Activated naive CD8-positive, alpha-beta T cell (primary cell): ENCODE results near the gene CLDN5.
"Not testable (repeated sequence)": the region's sequence is repeated elsewhere in the genome, so short reads cannot be mapped to it uniquely, and the experiment has no call there.

Source experiments
- H3K27ac Mint-ChIP-seq: one replicate; pipeline ENCODE4 v1.8.0; 2021; ENCODE audit warnings: mixed read lengths
- H3K27me3 Mint-ChIP-seq: one replicate; pipeline ENCODE4 v1.8.0; 2021; ENCODE audit warnings: mixed read lengths
- H3K36me3 Mint-ChIP-seq: one replicate; pipeline ENCODE4 v1.8.0; 2021; ENCODE audit warnings: mixed read lengths
- H3K4me1 Mint-ChIP-seq: one replicate; pipeline ENCODE4 v1.8.0; 2021; ENCODE audit warnings: low read depth, mixed read lengths
- H3K4me3 Mint-ChIP-seq: one replicate; pipeline ENCODE4 v1.8.0; 2021; ENCODE audit warnings: mild to moderate bottlenecking, mixed read lengths
- H3K9me3 Mint-ChIP-seq: one replicate; pipeline ENCODE4 v1.8.0; 2021; ENCODE audit warnings: low read depth, mixed read lengths

The CLDN5 gene

DNA sequence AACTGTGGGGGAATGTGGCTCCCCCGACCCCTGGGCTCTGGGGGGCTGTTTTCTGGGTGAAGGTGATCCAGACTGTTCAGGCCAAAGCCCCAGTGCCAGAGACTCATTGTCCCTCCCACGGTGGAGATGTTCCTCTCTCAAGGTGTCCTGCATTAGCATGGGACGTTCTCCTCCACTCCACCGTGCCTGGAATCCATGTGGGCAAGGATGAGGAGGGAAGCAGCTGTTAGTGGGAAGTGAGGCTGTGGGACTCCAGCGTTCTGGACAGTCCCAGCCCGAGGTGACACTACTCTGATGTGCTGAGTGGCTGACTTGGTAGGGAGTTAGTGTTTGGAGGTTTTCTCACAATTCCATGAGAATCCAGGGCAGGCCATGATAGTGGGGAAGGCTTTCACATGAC is 31.4 kb upstream of the CLDN5 start:
- Mint-ChIP-seq H3K36me3 (peaks cover 3% of the 10 kb centered on the region), H3K4me1 (no peaks in the 10 kb centered on the region), H3K4me3 (no peak overlapping the region), H3K27ac (no peak overlapping the region), H3K9me3 (no peaks in the 10 kb centered on the region), H3K27me3 (no peaks in the 10 kb centered on the region)

GRCh38 chr22:19554834-19555404 is 30.7 kb upstream of the CLDN5 start:
- Mint-ChIP-seq H3K27me3 (no peaks in the 10 kb centered on the region), H3K4me1 (no peaks in the 10 kb centered on the region), H3K27ac (no peak overlapping the region), H3K36me3 (peaks cover 3% of the 10 kb centered on the region), H3K9me3 (no peaks in the 10 kb centered on the region), H3K4me3 (no peak overlapping the region)

DNA sequence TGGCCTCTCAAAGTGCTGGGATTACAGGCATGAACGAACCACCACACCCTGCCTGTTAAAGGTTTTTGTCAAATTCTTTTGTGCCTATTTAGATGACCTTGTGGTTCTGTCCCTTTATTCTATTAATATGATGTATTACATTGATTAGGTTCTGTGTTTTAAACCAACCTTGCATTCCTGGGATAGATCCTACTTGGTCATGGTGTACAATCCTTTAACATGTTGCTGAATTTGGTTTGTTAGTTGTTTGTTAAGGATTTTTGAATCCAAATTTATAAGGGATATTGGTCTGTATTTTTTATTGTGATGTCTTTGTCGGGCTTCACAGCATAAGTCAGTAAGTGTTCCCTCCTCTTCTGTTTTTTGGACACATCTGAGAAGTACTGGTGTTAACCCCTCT is 29.0 kb upstream of the CLDN5 start:
- no peaks in the 10 kb centered on the region for H3K27me3 Mint-ChIP-seq
- no peaks in the 10 kb centered on the region for H3K9me3 Mint-ChIP-seq
- H3K4me1 Mint-ChIP-seq, result no peaks in the 10 kb centered on the region
- H3K36me3 Mint-ChIP-seq, result peaks cover 3% of the 10 kb centered on the region
- H3K27ac Mint-ChIP-seq, result no peak overlapping the region
- H3K4me3 Mint-ChIP-seq, result no peak overlapping the region

DNA sequence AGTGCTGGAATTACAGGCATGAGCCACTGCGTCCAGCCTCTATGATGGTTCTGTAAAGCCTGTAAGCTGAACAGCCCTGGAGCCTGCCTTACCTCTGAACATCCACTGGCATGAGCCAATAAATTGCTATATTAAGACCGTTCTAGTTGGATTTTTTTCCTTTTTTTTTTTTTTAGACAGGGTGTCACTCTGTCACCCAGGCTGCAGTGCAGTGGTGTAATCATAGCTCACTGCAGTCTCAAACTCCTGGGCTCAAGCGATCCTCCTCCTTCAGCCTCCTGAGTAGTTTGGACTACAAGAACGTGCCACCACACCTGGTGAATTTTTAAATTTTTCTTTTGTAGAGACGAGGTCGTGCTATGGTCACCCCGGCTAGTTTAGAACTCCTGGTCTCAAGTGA is 26.2 kb upstream of the CLDN5 start:
- Mint-ChIP-seq H3K36me3 (peaks cover 3% of the 10 kb centered on the region), H3K4me1 (no peaks in the 10 kb centered on the region), H3K27ac (no peak overlapping the region), H3K4me3 (no peak overlapping the region), H3K27me3 (no peaks in the 10 kb centered on the region), H3K9me3 (no peaks in the 10 kb centered on the region)

- Mint-ChIP-seq H3K36me3 (peaks cover 3% of the 10 kb centered on the region), H3K9me3 (no peaks in the 10 kb centered on the region), H3K4me1 (no peaks in the 10 kb centered on the region), H3K4me3 (no peak overlapping the region), H3K27me3 (no peaks in the 10 kb centered on the region), H3K27ac (no peak overlapping the region)
Measured at GRCh38 chr22:19549428-19549827, 25.2 kb upstream of the CLDN5 start.

DNA sequence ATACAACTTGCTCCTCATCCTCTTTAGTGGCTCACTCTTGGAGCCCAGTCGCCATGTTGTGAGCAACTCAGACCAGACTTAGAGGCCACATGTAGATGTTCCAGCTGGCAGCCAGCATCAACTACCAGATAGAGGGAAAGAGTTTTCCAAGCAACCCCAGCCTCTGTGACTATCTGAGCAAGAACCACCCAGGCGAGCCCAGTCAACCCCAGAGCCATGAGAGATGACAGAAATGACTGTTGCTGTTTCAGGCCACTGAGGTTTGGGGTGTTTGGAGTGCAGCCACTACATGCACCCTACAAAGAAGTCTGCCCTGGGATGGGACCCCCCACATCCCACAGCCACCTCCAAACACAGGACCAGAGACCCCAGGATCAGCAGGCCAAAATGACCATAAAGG is 24.8 kb upstream of the CLDN5 start:
- H3K4me1 Mint-ChIP-seq, result no peaks in the 10 kb centered on the region
- H3K9me3 Mint-ChIP-seq, result no peaks in the 10 kb centered on the region
- no peak overlapping the region for H3K27ac Mint-ChIP-seq
- H3K27me3 Mint-ChIP-seq, result no peaks in the 10 kb centered on the region
- peaks cover under 1% of the 10 kb centered on the region for H3K36me3 Mint-ChIP-seq
- H3K4me3 Mint-ChIP-seq, result no peak overlapping the region

- H3K4me3 Mint-ChIP-seq, H3K27ac Mint-ChIP-seq, H3K4me1 Mint-ChIP-seq, H3K9me3 Mint-ChIP-seq, H3K27me3 Mint-ChIP-seq, H3K36me3 Mint-ChIP-seq: not testable (repeated sequence)
Measured at GRCh38 chr22:19548427-19548826, 24.2 kb upstream of the CLDN5 start.

DNA sequence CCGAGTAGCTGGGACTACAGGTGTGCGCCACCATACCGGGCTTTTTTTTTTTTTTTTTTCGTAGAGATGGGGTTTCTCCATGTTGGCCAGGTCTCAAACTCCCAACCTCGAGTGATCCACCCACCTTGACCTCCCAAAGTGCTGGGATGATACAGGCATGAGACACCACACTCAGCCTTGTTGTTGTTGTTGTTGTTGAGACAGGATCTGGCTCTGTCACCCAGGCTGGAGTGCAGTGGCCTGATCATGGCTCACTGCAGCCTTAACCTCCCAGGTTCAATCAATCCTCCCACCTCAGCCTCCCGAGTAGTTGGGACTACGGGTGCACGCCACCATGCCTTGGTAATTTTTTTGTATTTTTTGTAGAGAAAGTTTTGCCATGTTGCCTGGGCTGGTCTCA is 23.4 kb upstream of the CLDN5 start:
- Mint-ChIP-seq H3K9me3 (no peaks in the 10 kb centered on the region), H3K36me3 (no peaks in the 10 kb centered on the region), H3K27me3 (no peaks in the 10 kb centered on the region), H3K4me1 (no peaks in the 10 kb centered on the region), H3K4me3 (no peak overlapping the region), H3K27ac (no peak overlapping the region)

- Mint-ChIP-seq H3K36me3 (no peaks in the 10 kb centered on the region), H3K9me3 (no peaks in the 10 kb centered on the region), H3K27ac (no peak overlapping the region), H3K27me3 (no peaks in the 10 kb centered on the region), H3K4me1 (no peaks in the 10 kb centered on the region), H3K4me3 (no peak overlapping the region)
Measured at GRCh38 chr22:19546680-19547079, 22.5 kb upstream of the CLDN5 start.

DNA sequence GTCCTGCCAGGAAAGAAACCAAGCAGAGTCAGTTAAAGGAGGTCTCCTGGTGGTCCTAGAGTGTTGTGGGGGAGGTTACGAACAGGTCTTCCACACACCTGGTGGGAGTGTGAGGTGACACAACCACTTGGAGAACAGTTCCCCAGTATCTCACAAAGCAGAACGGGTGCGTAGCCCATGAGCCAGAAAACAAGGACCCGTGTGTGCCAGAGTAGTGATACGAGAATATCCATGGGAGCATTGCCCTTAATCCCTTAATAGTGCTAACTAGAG is 21.7 kb upstream of the CLDN5 start:
- H3K27ac Mint-ChIP-seq, result no peak overlapping the region
- H3K36me3 Mint-ChIP-seq, result no peaks in the 10 kb centered on the region
- H3K4me1 Mint-ChIP-seq, result no peaks in the 10 kb centered on the region

GRCh38 chr22:19543970-19544708 is 19.9 kb upstream of the CLDN5 start:
- H3K27me3 Mint-ChIP-seq, result no peaks in the 10 kb centered on the region
- H3K4me3 Mint-ChIP-seq, result no peak overlapping the region
- H3K36me3 Mint-ChIP-seq, result no peaks in the 10 kb centered on the region
- no peaks in the 10 kb centered on the region for H3K4me1 Mint-ChIP-seq
- no peak overlapping the region for H3K27ac Mint-ChIP-seq
- no peaks in the 10 kb centered on the region for H3K9me3 Mint-ChIP-seq

More for the DNA sequence above, 21.7 kb upstream of the CLDN5 start:
- no peak overlapping the region for H3K4me3 Mint-ChIP-seq
- no peaks in the 10 kb centered on the region for H3K9me3 Mint-ChIP-seq
- no peaks in the 10 kb centered on the region for H3K27me3 Mint-ChIP-seq

DNA sequence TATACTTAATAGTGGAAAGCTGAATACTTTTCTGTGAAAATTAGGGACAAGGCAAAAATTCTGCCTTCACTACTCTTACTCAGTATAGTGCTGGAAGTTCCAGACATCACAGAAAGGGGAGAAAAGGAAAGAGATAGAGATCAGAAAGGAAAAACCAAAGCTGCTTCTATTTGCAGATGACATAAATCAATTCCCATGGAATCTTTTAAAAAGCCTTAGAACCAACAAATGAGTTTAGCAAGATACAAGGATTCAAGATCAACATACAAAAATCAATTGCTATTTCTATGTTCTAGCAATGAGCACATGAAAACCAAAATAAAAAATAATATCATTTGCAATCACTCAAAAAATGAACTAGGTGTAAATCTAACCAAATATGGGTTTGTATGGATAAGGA is 16.2 kb upstream of the CLDN5 start:
- no peaks in the 10 kb centered on the region for H3K36me3 Mint-ChIP-seq
- H3K27me3 Mint-ChIP-seq, result no peaks in the 10 kb centered on the region
- no peaks in the 10 kb centered on the region for H3K4me1 Mint-ChIP-seq

GRCh38 chr22:19537941-19538488 is 13.8 kb upstream of the CLDN5 start:
- Mint-ChIP-seq H3K9me3 (no peaks in the 10 kb centered on the region), H3K36me3 (no peaks in the 10 kb centered on the region), H3K4me3 (no peak overlapping the region), H3K27me3 (peaks cover 3% of the 10 kb centered on the region), H3K4me1 (no peaks in the 10 kb centered on the region), H3K27ac (no peak overlapping the region)

More for the DNA sequence above, 16.2 kb upstream of the CLDN5 start:
- Mint-ChIP-seq H3K27ac (no peak overlapping the region), H3K4me3 (no peak overlapping the region), H3K9me3 (no peaks in the 10 kb centered on the region)

GRCh38 chr22:19536564-19536963 is 12.4 kb upstream of the CLDN5 start:
- Mint-ChIP-seq H3K27ac (no peak overlapping the region), H3K27me3 (peaks cover 3% of the 10 kb centered on the region), H3K36me3 (no peaks in the 10 kb centered on the region), H3K4me3 (no peak overlapping the region), H3K9me3 (no peaks in the 10 kb centered on the region), H3K4me1 (no peaks in the 10 kb centered on the region)

DNA sequence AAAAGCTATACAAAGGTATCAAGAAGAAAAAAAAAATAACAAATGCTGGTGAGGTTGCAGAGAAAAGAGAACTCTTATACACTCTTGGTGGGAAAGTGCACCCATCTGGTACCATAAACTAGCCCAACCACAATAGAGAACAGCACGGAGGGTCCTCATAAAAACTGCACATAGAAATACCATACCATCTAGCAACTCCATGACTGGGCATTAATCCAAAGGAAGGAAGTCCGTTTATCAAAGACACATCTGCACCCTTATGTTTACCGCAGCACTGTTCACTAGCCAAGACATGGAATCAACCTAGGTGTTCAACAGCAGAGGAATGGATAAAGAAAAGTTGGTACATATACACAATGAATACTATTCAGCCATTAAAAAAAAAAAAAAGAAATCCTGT is 10.8 kb upstream of the CLDN5 start:
- Mint-ChIP-seq H3K27ac (no peak overlapping the region), H3K36me3 (no peaks in the 10 kb centered on the region), H3K27me3 (peaks cover 3% of the 10 kb centered on the region), H3K4me3 (no peak overlapping the region), H3K9me3 (no peaks in the 10 kb centered on the region), H3K4me1 (no peaks in the 10 kb centered on the region)

DNA sequence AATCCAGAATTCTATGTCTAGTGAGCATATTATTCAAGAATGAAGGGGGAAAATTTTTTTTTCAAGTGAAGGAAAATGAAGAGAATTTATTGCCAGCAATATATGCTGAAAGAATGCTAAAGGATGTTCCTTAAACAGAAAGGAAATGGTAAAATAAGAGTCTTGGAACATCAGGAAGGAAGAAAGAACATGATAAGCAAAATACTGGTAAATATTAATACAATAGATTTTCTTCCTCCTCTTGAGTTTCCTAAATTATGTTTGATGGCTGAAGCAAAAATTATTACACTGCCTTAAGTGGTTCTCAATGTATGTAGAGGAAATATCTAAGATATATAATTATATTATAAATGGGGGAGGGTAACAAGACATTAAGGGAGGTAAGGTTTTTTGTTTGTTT is 9.6 kb upstream of the CLDN5 start:
- H3K9me3 Mint-ChIP-seq, result no peaks in the 10 kb centered on the region
- H3K4me3 Mint-ChIP-seq, result no peak overlapping the region
- H3K27ac Mint-ChIP-seq, result no peak overlapping the region
- H3K27me3 Mint-ChIP-seq, result peaks cover 3% of the 10 kb centered on the region
- no peaks in the 10 kb centered on the region for H3K36me3 Mint-ChIP-seq
- no peaks in the 10 kb centered on the region for H3K4me1 Mint-ChIP-seq
